AG09319 (cell line): ENCODE results near the gene RGS9.

Source experiments
- DNase-seq: peaks from one replicate; pipeline ENCODE4 v3.0.0-alpha.2; 2010; ENCODE audit warnings: low read depth; ENCODE audit errors: extremely low read depth
- CTCF ChIP-seq: IDR thresholded peaks from 2 replicates; pipeline ENCODE4 v1.5.1; 2011; ENCODE audit warnings: low read depth, mild to moderate bottlenecking, inconsistent platforms, low read length, moderate library complexity

RGS9 gene

GRCh38 chr17:65270499-65271253, 133.5 kb downstream of the RGS9 start:
- TF ChIP-seq CTCF = no peak
- no peak for DNase-seq

GRCh38 chr17:65271296-65271695, 134.1 kb downstream of the RGS9 start:
- no peak for DNase-seq
- no peak for TF ChIP-seq CTCF
